Measurements from ENCODE around the gene KRT77.

GRCh38 chr12:52704464-52704863, 1.1 kb upstream of the KRT77 start:
- TF ChIP-seq, protein P1, sequence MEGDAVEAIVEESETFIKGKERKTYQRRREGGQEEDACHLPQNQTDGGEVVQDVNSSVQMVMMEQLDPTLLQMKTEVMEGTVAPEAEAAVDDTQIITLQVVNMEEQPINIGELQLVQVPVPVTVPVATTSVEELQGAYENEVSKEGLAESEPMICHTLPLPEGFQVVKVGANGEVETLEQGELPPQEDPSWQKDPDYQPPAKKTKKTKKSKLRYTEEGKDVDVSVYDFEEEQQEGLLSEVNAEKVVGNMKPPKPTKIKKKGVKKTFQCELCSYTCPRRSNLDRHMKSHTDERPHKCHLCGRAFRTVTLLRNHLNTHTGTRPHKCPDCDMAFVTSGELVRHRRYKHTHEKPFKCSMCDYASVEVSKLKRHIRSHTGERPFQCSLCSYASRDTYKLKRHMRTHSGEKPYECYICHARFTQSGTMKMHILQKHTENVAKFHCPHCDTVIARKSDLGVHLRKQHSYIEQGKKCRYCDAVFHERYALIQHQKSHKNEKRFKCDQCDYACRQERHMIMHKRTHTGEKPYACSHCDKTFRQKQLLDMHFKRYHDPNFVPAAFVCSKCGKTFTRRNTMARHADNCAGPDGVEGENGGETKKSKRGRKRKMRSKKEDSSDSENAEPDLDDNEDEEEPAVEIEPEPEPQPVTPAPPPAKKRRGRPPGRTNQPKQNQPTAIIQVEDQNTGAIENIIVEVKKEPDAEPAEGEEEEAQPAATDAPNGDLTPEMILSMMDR (IDR thresholded peaks at IDR 0.05; ENCODE audit: low read length): no peak
- TF ChIP-seq EZH2 (optimal IDR thresholded peaks at IDR 0.05; ENCODE audit: low read depth, low read length): no peak
